ENCODE results near the gene PRR11.

PRR11 gene

DNA sequence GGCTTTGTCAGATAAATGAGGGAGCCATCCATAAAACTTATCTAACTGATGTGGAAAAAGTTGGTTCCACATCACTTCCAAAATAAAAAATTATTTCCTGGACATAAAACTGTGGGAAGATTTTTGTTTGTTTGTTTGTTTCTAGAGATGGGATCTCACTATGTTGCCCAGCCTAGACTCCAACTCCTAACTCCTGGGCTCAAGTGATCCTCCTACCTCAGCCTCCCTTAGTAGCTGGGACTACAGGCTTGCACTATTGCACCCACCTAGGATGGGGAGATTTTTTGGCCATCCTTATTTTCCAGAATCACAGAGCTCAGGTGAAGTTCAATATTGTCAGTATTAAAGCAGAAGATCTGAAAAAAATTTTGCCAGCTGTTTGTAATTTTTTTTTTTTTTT is 30.5 kb downstream of the PRR11 start:
- TF ChIP-seq, protein P1, sequence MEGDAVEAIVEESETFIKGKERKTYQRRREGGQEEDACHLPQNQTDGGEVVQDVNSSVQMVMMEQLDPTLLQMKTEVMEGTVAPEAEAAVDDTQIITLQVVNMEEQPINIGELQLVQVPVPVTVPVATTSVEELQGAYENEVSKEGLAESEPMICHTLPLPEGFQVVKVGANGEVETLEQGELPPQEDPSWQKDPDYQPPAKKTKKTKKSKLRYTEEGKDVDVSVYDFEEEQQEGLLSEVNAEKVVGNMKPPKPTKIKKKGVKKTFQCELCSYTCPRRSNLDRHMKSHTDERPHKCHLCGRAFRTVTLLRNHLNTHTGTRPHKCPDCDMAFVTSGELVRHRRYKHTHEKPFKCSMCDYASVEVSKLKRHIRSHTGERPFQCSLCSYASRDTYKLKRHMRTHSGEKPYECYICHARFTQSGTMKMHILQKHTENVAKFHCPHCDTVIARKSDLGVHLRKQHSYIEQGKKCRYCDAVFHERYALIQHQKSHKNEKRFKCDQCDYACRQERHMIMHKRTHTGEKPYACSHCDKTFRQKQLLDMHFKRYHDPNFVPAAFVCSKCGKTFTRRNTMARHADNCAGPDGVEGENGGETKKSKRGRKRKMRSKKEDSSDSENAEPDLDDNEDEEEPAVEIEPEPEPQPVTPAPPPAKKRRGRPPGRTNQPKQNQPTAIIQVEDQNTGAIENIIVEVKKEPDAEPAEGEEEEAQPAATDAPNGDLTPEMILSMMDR (IDR thresholded peaks at IDR 0.05; ENCODE audit: low read depth, low read length): no peak
- H3K4me3 ChIP-seq (ENCODE audit: low read depth, low read length): no peak overlapping the region

DNA sequence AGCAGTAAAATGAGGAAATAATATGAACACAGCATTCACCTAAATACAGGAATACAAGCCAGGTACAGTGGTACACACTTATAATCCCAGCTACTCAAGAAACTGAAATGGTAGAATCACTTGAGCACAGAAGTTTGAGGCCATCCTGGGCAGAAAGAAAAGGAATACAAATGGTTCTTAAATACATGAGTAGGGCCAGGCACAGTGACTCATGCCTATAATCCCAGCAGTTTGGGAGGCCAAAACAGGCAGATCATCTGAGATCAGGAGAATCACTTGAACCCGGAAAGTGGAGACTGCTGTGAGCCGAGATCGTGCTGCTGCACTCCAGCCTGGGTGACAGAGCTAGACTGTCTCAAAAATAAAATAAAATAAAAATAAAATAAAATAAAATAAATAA is 31.3 kb downstream of the PRR11 start:
- TF ChIP-seq, protein P1 (IDR thresholded peaks at IDR 0.05; ENCODE audit: low read depth, low read length): no peak
- H3K4me3 ChIP-seq (ENCODE audit: low read depth, low read length): no peak overlapping the region

DNA sequence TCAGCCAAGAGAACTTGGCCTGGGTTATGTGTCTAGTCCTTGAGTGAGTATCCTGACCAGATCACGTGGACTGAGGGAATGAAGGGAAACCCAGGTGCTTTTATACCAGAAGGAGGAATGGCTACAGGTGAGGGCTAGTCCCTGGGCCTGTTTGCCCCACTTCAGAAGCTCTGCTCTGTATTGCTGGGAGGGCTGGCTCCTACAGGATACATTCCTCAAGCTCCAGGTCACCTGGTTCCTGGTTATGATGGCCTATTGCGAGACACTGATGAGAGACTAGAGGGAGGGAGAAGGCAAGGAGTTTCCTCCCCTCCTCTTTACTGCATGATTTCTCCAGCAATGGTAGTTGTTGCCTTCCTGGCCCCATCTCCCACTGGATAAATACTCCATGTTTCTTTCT is 35.3 kb downstream of the PRR11 start:
- no peak overlapping the region for H3K4me3 ChIP-seq (ENCODE audit: low read depth, low read length)
- TF ChIP-seq, protein P1 (IDR thresholded peaks at IDR 0.05; ENCODE audit: low read depth, low read length): no peak

DNA sequence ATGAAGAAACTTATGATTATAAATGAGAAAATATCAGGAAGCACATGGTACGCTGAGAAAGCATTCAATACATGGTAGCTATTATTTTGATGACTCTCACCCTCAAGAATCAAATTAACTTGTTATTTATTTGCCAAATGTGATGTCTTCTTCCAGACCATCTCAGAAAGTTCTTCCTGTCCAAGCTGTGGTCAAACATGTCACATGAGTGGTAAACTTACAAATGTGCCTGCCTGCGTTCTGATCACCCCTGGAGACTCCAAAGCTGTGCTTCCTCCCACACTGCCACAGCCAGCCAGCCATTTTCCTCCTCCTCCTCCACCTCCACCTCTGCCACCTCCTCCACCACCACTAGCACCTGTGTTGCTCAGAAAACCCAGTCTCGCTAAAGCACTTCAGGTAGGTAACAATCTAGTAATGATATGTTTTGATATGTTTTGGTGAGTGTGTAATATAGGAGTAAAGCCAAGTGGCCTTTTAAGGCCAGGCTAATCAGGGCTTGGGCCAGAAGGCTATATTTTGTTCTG is 37.9 kb downstream of the PRR11 start:
- no peak overlapping the region for H3K4me3 ChIP-seq (ENCODE audit: low read depth, low read length)
- TF ChIP-seq, protein P1 (IDR thresholded peaks at IDR 0.05; ENCODE audit: low read depth, low read length): no peak

DNA sequence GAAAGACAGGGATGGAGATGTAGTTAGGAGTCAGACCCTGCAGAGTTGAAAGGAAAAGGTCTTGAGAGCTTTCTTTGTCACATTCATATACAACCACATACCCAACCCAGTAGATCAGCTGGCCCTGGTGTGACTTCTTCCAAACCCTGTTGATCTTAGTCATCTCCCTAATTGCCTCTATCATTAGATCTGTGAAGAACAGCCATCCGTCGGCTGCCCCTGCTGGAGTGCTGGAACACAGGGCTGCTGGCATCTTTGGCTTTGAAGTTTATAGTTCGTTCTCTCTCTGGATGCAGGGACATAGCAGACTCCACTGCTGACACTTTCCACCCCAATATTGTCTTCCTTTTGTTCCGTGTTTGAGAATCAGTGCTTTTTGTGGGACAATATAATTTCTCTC is 43.9 kb downstream of the PRR11 start:
- TF ChIP-seq, protein P1 (IDR thresholded peaks at IDR 0.05; ENCODE audit: low read depth, low read length): no peak
- H3K4me3 ChIP-seq (ENCODE audit: low read depth, low read length): no peak overlapping the region

DNA sequence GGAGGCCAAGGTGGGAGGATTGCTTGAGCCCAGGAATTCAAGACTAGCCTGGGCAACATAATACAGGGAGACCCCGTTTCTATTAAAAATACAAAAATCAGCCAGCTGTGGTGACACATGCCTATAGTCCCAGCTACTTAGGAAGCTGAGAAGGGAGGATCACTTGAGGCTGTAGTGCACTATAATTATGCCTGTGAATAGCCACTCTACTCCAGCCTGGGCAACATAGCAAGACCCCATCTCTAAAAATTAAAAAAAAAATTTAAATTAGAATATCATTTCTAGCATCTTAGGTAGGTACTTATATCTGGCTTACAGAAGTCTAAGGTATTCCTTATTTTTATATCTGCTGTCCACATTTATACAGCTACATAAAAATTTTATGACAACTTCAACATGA is 46.8 kb downstream of the PRR11 start:
- H3K4me3 ChIP-seq (ENCODE audit: low read depth, low read length): no peak overlapping the region
- TF ChIP-seq, protein P1 (IDR thresholded peaks at IDR 0.05; ENCODE audit: low read depth, low read length): no peak

DNA sequence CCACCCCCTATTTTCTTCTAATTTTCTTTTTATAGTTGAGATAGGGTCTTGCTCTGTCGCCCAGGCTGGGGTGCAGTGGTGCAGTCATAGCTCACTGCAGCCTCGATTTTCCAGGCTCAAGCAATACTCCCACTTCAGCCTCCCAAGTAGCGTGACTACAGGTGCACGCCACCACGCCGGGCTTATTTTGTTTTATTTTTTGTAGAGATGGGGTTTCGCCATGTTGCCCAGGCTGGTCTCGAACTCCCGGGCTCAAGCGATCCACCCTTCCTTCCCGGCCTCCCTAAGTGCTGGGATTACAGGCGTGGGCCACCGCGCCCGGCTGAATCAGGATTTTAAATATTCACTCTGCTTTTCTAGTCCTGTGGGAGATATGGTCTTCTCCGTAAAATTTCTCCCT is 63.8 kb downstream of the PRR11 start:
- TF ChIP-seq, protein P1 (IDR thresholded peaks at IDR 0.05; ENCODE audit: low read depth, low read length): no peak
- H3K4me3 ChIP-seq (ENCODE audit: low read depth, low read length): no peak overlapping the region

All from WI38 (cell line).